ENCODE measurements around the gene USF1.
"Not testable (repeated sequence)": the region's sequence is repeated elsewhere in the genome, so short reads cannot be mapped to it uniquely, and the experiment has no call there.

The USF1 gene

DNA sequence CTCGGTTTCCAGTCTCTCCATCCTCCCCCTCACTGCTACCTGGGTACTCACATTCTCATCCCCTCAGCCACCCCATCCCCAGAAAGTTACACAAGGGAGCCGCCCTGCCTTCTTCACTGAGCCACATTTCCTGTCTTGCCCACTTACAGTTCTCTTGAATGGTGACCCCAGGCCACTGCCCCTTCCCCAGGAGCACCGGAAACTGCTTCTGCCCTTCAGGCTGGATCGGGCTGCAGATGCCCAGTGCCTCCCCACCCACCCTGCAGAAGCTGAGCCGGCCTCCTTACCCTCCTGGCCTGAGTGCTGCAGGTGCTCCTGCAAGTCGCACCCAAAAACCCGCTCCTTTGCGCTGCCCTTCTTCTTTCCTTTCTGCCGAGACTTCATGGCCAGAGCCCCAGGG, 23.5 kb upstream of the USF1 start:
- Histone ChIP-seq H3K9ac (ENCODE audit: low read depth in 1 of 2, low read length in 2 of 2) (peak overlapping the region; percentile 33 to 68), H3K4me3 (ENCODE audit: low read length in 2 of 2) (peak overlapping the region; percentile 59 to 75), H3K27me3 (ENCODE audit: control insufficient read depth in 2 of 2, insufficient read depth in 2 of 2, low read length in 2 of 2) (no peaks in the 10 kb centered on the region), H3K27ac (ENCODE audit: low read depth in 2 of 2, low read length in 2 of 2) (peak overlapping the region; percentile 64 to 90), H3K9me3 (ENCODE audit: control insufficient read depth in 2 of 2, low read length in 2 of 2) (no peaks in the 10 kb centered on the region), H3K36me3 (ENCODE audit: control insufficient read depth in 2 of 2, insufficient read depth in 2 of 2, low read length in 2 of 2) (no peaks in the 10 kb centered on the region), H3K4me1 (ENCODE audit: control insufficient read depth in 2 of 2, insufficient read depth in 2 of 2, low read length in 2 of 2) (peaks cover 6 to 8% of the 10 kb centered on the region in 2 donors)

GRCh38 chr1:161068306-161069234, 22.8 kb upstream of the USF1 start:
- Histone ChIP-seq H3K27ac (ENCODE audit: low read depth in 2 of 2, low read length in 2 of 2) (peak overlapping the region; percentile 64 to 90), H3K4me3 (ENCODE audit: low read length in 2 of 2) (peak overlapping the region; percentile 59 to 75), H3K27me3 (ENCODE audit: control insufficient read depth in 2 of 2, insufficient read depth in 2 of 2, low read length in 2 of 2) (no peaks in the 10 kb centered on the region), H3K9me3 (ENCODE audit: control insufficient read depth in 2 of 2, low read length in 2 of 2) (no peaks in the 10 kb centered on the region), H3K9ac (ENCODE audit: low read depth in 1 of 2, low read length in 2 of 2) (peak overlapping the region; percentile 33 to 68), H3K4me1 (ENCODE audit: control insufficient read depth in 2 of 2, insufficient read depth in 2 of 2, low read length in 2 of 2) (peaks cover 6 to 8% of the 10 kb centered on the region in 2 donors), H3K36me3 (ENCODE audit: control insufficient read depth in 2 of 2, insufficient read depth in 2 of 2, low read length in 2 of 2) (no peaks in the 10 kb centered on the region)

DNA sequence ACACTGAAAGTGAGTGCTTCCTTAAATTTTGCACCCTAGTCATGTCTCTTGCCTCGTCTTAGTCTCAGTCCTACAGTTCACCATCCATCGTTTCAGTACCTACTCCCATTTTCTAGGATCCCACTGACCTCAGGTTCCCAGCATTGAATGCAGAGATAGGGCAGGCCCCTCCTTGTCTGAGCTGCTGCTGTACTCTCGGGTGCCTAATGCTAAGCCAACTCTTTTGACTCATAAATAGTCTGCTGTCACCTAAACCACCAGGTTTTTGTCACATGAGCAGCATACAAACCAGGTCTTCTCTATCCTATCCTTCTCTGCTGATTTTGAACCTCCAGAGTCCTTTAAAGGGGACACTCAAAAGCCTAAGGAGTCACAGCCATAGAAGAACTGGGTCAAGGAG, 20.9 kb upstream of the USF1 start:
- Histone ChIP-seq H3K9ac (ENCODE audit: low read depth in 1 of 2, low read length in 2 of 2) (no peak overlapping the region), H3K36me3 (ENCODE audit: control insufficient read depth in 2 of 2, insufficient read depth in 2 of 2, low read length in 2 of 2) (no peaks in the 10 kb centered on the region), H3K9me3 (ENCODE audit: control insufficient read depth in 2 of 2, low read length in 2 of 2) (no peaks in the 10 kb centered on the region), H3K4me3 (ENCODE audit: low read length in 2 of 2) (peak overlapping the region in 1 of 2 donors; percentile 4), H3K27ac (ENCODE audit: low read depth in 2 of 2, low read length in 2 of 2) (peak overlapping the region in 1 of 2 donors; percentile 11), H3K4me1 (ENCODE audit: control insufficient read depth in 2 of 2, insufficient read depth in 2 of 2, low read length in 2 of 2) (peaks cover 6 to 8% of the 10 kb centered on the region in 2 donors), H3K27me3 (ENCODE audit: control insufficient read depth in 2 of 2, insufficient read depth in 2 of 2, low read length in 2 of 2) (no peaks in the 10 kb centered on the region)

GRCh38 chr1:161065681-161066080, 19.9 kb upstream of the USF1 start:
- not testable (repeated sequence) for H3K27ac ChIP-seq (ENCODE audit: low read depth in 2 of 2, low read length in 2 of 2); H3K36me3 ChIP-seq (ENCODE audit: control insufficient read depth in 2 of 2, insufficient read depth in 2 of 2, low read length in 2 of 2); H3K27me3 ChIP-seq (ENCODE audit: control insufficient read depth in 2 of 2, insufficient read depth in 2 of 2, low read length in 2 of 2); H3K4me1 ChIP-seq (ENCODE audit: control insufficient read depth in 2 of 2, insufficient read depth in 2 of 2, low read length in 2 of 2); H3K9me3 ChIP-seq (ENCODE audit: control insufficient read depth in 2 of 2, low read length in 2 of 2); H3K9ac ChIP-seq (ENCODE audit: low read depth in 1 of 2, low read length in 2 of 2); H3K4me3 ChIP-seq (ENCODE audit: low read length in 2 of 2)

GRCh38 chr1:161063936-161064335, 18.2 kb upstream of the USF1 start:
- H3K9ac ChIP-seq (ENCODE audit: low read depth in 1 of 2, low read length in 2 of 2); H3K36me3 ChIP-seq (ENCODE audit: control insufficient read depth in 2 of 2, insufficient read depth in 2 of 2, low read length in 2 of 2); H3K27me3 ChIP-seq (ENCODE audit: control insufficient read depth in 2 of 2, insufficient read depth in 2 of 2, low read length in 2 of 2); H3K4me1 ChIP-seq (ENCODE audit: control insufficient read depth in 2 of 2, insufficient read depth in 2 of 2, low read length in 2 of 2); H3K9me3 ChIP-seq (ENCODE audit: control insufficient read depth in 2 of 2, low read length in 2 of 2); H3K4me3 ChIP-seq (ENCODE audit: low read length in 2 of 2); H3K27ac ChIP-seq (ENCODE audit: low read depth in 2 of 2, low read length in 2 of 2): not testable (repeated sequence)

DNA sequence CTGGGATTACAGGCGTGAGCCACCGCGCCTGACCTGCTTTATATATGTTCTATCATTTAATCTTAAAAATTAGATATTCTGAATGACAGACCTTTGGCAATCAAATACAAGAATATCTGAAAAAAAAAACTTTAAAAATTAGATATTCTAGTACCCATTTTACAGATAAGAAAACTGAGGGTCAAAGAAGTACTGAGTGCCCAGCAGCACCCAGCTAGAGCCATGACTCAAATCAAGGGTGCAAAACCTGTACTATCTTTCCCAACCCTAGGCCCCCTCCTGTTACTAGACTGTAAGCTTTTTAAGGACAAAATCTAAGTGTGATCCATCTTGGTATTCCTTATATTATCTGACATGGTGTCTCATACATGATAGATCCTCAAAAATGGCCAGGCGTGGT, 15.6 kb upstream of the USF1 start:
- Histone ChIP-seq H3K27me3 (ENCODE audit: control insufficient read depth in 2 of 2, insufficient read depth in 2 of 2, low read length in 2 of 2) (no peaks in the 10 kb centered on the region), H3K36me3 (ENCODE audit: control insufficient read depth in 2 of 2, insufficient read depth in 2 of 2, low read length in 2 of 2) (peaks cover 0 to 9% of the 10 kb centered on the region in 2 donors), H3K4me1 (ENCODE audit: control insufficient read depth in 2 of 2, insufficient read depth in 2 of 2, low read length in 2 of 2) (peaks cover 0 to 2% of the 10 kb centered on the region in 2 donors), H3K27ac (ENCODE audit: low read depth in 2 of 2, low read length in 2 of 2) (no peak overlapping the region), H3K4me3 (ENCODE audit: low read length in 2 of 2) (no peak overlapping the region), H3K9me3 (ENCODE audit: control insufficient read depth in 2 of 2, low read length in 2 of 2) (no peaks in the 10 kb centered on the region), H3K9ac (ENCODE audit: low read depth in 1 of 2, low read length in 2 of 2) (no peak overlapping the region)

- Histone ChIP-seq H3K9ac (ENCODE audit: low read depth in 1 of 2, low read length in 2 of 2) (no peak overlapping the region), H3K9me3 (ENCODE audit: control insufficient read depth in 2 of 2, low read length in 2 of 2) (no peaks in the 10 kb centered on the region), H3K27ac (ENCODE audit: low read depth in 2 of 2, low read length in 2 of 2) (no peak overlapping the region), H3K4me1 (ENCODE audit: control insufficient read depth in 2 of 2, insufficient read depth in 2 of 2, low read length in 2 of 2) (no peaks in the 10 kb centered on the region), H3K4me3 (ENCODE audit: low read length in 2 of 2) (no peak overlapping the region), H3K36me3 (ENCODE audit: control insufficient read depth in 2 of 2, insufficient read depth in 2 of 2, low read length in 2 of 2) (peaks cover 0 to 21% of the 10 kb centered on the region in 2 donors), H3K27me3 (ENCODE audit: control insufficient read depth in 2 of 2, insufficient read depth in 2 of 2, low read length in 2 of 2) (no peaks in the 10 kb centered on the region)
Measured at GRCh38 chr1:161059293-161059692, 13.5 kb upstream of the USF1 start.

GRCh38 chr1:161054805-161055204, 9.0 kb upstream of the USF1 start:
- H3K27ac ChIP-seq (ENCODE audit: low read depth in 2 of 2, low read length in 2 of 2): no peak overlapping the region
- no peaks in the 10 kb centered on the region for H3K27me3 ChIP-seq (ENCODE audit: control insufficient read depth in 2 of 2, insufficient read depth in 2 of 2, low read length in 2 of 2)
- H3K9ac ChIP-seq (ENCODE audit: low read depth in 1 of 2, low read length in 2 of 2): no peak overlapping the region
- no peaks in the 10 kb centered on the region for H3K4me1 ChIP-seq (ENCODE audit: control insufficient read depth in 2 of 2, insufficient read depth in 2 of 2, low read length in 2 of 2)
- no peaks in the 10 kb centered on the region for H3K9me3 ChIP-seq (ENCODE audit: control insufficient read depth in 2 of 2, low read length in 2 of 2)
- H3K36me3 ChIP-seq (ENCODE audit: control insufficient read depth in 2 of 2, insufficient read depth in 2 of 2, low read length in 2 of 2): peaks cover 0 to 44% of the 10 kb centered on the region in 2 donors
- H3K4me3 ChIP-seq (ENCODE audit: low read length in 2 of 2): no peak overlapping the region

GRCh38 chr1:161054232-161054631, 8.5 kb upstream of the USF1 start:
- no peaks in the 10 kb centered on the region for H3K4me1 ChIP-seq (ENCODE audit: control insufficient read depth in 2 of 2, insufficient read depth in 2 of 2, low read length in 2 of 2)
- H3K9me3 ChIP-seq (ENCODE audit: control insufficient read depth in 2 of 2, low read length in 2 of 2): no peaks in the 10 kb centered on the region
- no peaks in the 10 kb centered on the region for H3K27me3 ChIP-seq (ENCODE audit: control insufficient read depth in 2 of 2, insufficient read depth in 2 of 2, low read length in 2 of 2)
- H3K9ac ChIP-seq (ENCODE audit: low read depth in 1 of 2, low read length in 2 of 2): no peak overlapping the region
- no peak overlapping the region for H3K4me3 ChIP-seq (ENCODE audit: low read length in 2 of 2)
- no peak overlapping the region for H3K27ac ChIP-seq (ENCODE audit: low read depth in 2 of 2, low read length in 2 of 2)
- peaks cover 0 to 38% of the 10 kb centered on the region in 2 donors for H3K36me3 ChIP-seq (ENCODE audit: control insufficient read depth in 2 of 2, insufficient read depth in 2 of 2, low read length in 2 of 2)

- no peak overlapping the region for H3K4me3 ChIP-seq (ENCODE audit: low read length in 2 of 2)
- H3K36me3 ChIP-seq (ENCODE audit: control insufficient read depth in 2 of 2, insufficient read depth in 2 of 2, low read length in 2 of 2): peaks cover 0 to 38% of the 10 kb centered on the region in 2 donors
- H3K27ac ChIP-seq (ENCODE audit: low read depth in 2 of 2, low read length in 2 of 2): no peak overlapping the region
- no peak overlapping the region for H3K9ac ChIP-seq (ENCODE audit: low read depth in 1 of 2, low read length in 2 of 2)
- no peaks in the 10 kb centered on the region for H3K27me3 ChIP-seq (ENCODE audit: control insufficient read depth in 2 of 2, insufficient read depth in 2 of 2, low read length in 2 of 2)
- no peaks in the 10 kb centered on the region for H3K9me3 ChIP-seq (ENCODE audit: control insufficient read depth in 2 of 2, low read length in 2 of 2)
- no peaks in the 10 kb centered on the region for H3K4me1 ChIP-seq (ENCODE audit: control insufficient read depth in 2 of 2, insufficient read depth in 2 of 2, low read length in 2 of 2)
Measured at GRCh38 chr1:161052899-161053298, 7.1 kb upstream of the USF1 start.

Measured in mucosa of rectum (tissue), 2 donors.